WI38 (cell line): ENCODE data around the gene RMDN2.

ENCODE experiments used
- H3K4me3 ChIP-seq: 2 replicates; pipeline ENCODE4 v1.5.1; 2011; ENCODE audit warnings: low read depth, mild to moderate bottlenecking, control low read depth, low read length
- TF ChIP-seq, protein P1 (sequence below): IDR thresholded peaks from 2 replicates; pipeline ENCODE4 v1.5.1; 2012; ENCODE audit warnings: low read depth, mild to moderate bottlenecking, control low read depth, low read length

The RMDN2 gene

DNA sequence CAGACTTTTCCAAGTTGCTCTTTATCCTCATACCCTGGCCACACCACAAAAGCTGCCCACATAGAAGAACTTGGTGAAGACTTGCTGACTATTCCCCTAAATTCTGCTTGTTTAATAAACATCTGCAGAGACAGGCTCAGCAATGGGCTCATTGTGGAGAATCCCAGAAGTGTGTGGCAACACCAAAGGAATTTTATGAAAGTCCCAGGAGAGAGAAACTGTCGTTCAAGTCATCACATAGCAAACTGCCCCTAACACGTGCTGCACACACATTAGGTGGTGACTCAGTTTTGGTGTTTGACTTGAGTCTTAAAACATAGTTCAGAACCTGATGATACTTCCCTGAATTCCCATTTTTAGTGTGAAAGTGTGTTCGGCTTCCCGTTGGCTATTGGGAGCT, 112.2 kb downstream of the RMDN2 start:
- no peak overlapping the region for H3K4me3 ChIP-seq
- TF ChIP-seq, protein P1, sequence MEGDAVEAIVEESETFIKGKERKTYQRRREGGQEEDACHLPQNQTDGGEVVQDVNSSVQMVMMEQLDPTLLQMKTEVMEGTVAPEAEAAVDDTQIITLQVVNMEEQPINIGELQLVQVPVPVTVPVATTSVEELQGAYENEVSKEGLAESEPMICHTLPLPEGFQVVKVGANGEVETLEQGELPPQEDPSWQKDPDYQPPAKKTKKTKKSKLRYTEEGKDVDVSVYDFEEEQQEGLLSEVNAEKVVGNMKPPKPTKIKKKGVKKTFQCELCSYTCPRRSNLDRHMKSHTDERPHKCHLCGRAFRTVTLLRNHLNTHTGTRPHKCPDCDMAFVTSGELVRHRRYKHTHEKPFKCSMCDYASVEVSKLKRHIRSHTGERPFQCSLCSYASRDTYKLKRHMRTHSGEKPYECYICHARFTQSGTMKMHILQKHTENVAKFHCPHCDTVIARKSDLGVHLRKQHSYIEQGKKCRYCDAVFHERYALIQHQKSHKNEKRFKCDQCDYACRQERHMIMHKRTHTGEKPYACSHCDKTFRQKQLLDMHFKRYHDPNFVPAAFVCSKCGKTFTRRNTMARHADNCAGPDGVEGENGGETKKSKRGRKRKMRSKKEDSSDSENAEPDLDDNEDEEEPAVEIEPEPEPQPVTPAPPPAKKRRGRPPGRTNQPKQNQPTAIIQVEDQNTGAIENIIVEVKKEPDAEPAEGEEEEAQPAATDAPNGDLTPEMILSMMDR = no peak

DNA sequence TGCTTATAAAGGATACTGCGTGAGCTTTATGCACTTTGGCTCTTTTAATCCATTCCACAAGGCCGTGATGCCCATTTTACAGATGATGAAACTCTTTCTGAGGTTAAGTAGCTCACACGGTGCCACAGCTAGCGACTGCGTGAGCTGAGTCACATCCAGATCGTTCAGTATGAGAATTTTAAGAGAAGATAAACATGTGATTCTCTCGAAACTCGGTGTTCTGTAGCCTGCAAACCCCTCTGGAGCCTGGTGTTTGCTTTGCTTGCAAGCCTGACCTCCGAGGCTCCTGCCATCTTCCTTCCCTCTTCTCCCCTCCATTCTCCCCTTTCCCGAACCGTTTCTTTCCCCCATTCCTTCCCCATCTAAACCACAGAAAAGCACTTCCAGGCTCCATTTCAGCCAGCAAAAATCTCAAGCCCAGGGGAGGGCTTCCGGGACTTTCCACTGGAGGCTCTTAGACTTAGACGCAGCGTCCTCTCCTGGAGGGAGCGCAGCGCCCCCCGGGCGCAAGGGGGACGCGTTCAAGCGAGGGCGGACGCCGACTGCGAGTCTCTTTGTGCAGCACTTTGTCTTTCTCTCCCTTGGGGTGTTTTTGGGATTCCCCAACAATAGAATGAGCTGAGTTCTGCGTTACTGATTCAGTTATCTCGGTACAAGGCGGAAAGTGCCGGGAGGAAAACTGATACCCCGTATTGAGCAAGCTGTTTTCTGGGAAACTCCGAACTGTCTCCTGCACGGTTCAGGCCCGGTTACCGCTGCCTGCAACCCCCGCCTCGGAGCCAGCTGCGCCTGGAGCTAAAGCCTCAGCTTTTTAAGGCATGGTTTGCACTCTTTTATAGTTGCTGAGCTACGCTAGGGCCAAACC, 112.9 kb downstream of the RMDN2 start:
- TF ChIP-seq, protein P1 = no peak
- no peak overlapping the region for H3K4me3 ChIP-seq

DNA sequence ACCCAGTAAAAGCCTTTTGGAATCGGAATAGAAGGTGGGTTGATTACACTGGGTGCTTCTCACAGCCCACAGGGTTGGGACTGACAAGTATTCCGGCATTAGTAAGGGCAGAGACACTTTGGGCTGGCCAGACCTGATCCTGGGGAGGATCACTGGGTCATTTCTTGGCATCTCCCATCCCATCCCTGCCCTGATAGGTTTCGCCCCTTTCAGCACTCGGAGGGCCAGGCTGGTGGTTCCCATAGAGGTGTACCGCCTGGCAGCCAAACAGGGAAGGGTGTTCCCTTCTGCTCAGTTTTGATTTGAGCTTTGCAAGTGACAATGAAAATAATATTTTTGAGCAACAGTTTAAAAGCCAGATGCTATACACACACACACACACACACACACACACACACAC, 113.6 kb downstream of the RMDN2 start:
- TF ChIP-seq, protein P1 = no peak
- H3K4me3 ChIP-seq = no peak overlapping the region

DNA sequence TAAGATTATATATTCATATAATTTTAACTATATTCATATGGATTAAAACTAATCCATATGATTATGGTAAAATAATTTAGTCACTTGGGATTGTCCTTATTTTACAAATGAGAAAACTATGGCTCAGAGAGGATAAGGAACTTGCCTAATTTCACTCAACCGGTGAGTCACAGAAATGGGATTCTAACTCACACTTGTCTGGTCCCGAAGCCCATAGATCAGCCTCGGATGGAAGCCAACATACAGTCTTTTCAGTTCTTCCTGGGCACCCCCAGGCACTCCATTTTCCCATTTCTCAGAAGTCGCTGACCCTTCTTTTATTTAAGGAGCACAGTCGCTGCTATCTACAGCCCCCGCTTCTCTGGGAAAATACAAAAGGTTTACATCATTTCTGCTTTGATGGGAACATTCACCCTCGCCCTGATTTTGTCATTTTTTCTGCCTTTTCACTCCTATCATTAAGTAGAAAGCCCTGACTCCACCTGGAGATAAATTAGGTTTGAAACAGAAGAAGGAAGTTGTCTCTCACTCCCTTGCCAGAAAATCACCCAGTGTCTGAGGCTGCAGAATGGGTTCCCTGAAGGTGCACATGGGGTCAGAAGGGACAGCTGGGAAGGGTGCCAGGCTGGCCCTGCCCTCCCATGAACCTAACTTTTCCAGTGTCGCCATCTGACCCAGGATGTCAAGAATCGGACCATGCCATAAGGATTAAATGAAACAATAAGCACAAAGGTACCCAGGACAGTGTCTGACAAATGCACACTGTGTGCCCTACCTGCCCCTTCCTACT, 114.2 kb downstream of the RMDN2 start:
- no peak overlapping the region for H3K4me3 ChIP-seq
- TF ChIP-seq, protein P1 = no peak

DNA sequence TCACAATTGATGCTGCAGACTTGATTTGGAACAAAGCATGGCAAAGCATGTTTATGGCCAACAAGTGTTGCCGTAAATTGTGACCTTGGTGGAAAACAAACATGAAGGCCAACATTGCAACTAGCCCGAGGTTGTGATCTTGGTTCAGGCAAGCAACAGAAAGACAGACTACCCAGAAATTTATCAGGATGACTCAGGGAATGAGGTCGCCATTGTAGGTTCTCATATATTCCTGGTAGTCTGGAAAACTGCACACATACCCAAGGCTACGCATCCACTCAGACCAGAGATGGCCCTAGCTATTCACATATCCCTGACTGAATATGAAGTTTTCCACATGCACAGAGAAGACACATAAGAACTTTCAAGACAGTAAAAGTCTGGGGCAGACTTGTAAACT, 120.7 kb downstream of the RMDN2 start:
- TF ChIP-seq, protein P1 = no peak

DNA sequence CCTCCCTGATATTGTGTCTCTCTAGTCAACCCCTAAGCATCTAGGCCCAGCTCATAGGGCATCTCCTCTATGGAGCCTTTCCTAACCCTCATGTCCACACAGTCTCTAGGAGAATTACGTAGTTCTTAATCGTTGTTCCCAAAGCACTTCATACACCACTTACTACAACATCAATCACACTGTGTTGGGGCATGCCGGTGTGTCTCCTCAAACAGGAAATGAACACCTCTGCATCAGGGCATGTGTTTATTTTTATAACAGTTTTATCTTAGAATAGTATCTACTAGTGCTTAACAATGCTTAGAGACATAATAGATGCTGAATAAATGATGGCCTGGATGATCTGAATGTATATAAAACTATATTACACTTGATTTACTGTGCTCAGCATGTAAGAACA, 131.1 kb downstream of the RMDN2 start:
- no peak overlapping the region for H3K4me3 ChIP-seq
- TF ChIP-seq, protein P1 = no peak

More for the DNA sequence above, 120.7 kb downstream of the RMDN2 start:
- no peak overlapping the region for H3K4me3 ChIP-seq
